EH (cell line): ENCODE data around the gene CD14.
"Not testable (repeated sequence)": the region's sequence is repeated elsewhere in the genome, so short reads cannot be mapped to it uniquely, and the experiment has no call there.

Experiments used
- DNase-seq: peaks from one replicate; pipeline ENCODE4 v3.0.0-alpha.2; 2015; ENCODE audit warnings: low read depth

CD14 gene

DNA sequence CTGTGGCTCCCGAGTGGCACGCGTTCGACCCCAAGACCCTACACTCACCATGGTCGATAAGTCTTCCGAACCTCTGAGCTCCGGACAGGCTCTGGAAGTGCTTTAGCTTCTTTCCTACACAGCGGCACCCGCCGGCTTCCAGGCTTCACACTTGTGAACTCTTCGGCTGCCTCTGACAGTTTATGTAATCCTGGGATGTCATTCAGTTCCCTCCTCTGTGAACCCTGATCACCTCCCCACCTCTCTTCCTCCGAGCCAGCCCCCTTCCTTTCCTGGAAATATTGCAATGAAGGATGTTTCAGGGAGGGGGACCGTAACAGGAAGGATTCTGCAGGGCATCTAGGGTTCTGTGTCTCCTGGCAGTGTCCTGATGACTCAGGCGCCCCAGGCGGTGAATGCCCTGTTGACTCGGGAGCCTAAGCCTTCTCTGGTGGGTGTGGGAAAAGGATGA, at the start of gene CD14:
Gene CD14 (minus strand): TSS at position 155 of the 451 bp plus-strand sequence. CDS start 104 bp downstream, at position 51.
- peak; percentile 80 for DNase-seq

GRCh38 chr5:140678993-140679392, 46.0 kb upstream of the CD14 start:
- DNase-seq: no peak

GRCh38 chr5:140677947-140678346, 45.0 kb upstream of the CD14 start:
- DNase-seq: no peak

DNA sequence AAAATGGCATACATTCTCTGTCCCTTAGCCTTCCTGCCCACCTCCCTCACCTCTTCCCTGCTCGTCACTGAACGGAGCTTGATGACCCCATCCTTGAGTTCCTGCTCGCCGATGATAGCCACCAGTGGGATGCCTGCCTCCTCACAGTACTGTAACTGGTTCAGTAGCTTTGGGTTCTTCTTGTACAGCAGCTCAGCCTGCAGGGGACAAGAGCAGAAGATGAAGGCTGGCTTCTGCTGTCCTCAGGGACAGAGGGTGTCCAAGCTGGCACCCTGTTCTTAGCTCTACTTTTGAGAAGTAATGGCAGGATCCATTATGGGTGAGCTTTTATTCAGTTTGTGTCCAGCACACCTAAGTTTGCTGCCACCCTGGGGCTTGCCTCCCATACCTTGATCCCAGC, 41.7 kb upstream of the CD14 start:
- no peak for DNase-seq

DNA sequence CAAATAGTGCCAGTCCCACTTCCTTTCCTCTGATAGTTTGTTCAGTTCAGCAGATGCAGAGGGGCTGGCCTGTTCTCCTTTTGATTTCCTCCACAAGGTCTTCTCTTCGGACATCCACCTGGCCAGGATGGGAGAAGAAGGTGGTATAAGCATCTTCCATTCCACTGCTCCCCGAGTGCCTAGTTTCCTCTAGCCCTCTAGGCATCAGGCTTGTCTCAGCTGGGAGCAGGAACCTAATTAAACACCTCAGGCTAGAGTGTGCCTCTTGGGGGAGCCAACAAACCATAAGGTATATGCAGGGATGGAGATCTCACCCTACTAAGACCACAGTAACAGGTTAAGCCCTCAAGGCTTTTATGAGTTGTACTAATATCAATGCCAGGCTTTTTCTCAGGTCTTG, 41.2 kb upstream of the CD14 start:
- DNase-seq: no peak

GRCh38 chr5:140673187-140673976, 40.4 kb upstream of the CD14 start, which contains the start of gene DND1:
DND1 (minus strand) TSS chr5:140673576; CDS start chr5:140673542, 34 bp downstream.
- no peak for DNase-seq

- DNase-seq: peak; percentile 41
Observed at GRCh38 chr5:140672455-140673186, 39.6 kb upstream of the CD14 start.

- no peak for DNase-seq
Observed at GRCh38 chr5:140671472-140672125, 38.6 kb upstream of the CD14 start.

- not testable (repeated sequence) for DNase-seq
Observed at GRCh38 chr5:140671035-140671434, 38.1 kb upstream of the CD14 start.

DNA sequence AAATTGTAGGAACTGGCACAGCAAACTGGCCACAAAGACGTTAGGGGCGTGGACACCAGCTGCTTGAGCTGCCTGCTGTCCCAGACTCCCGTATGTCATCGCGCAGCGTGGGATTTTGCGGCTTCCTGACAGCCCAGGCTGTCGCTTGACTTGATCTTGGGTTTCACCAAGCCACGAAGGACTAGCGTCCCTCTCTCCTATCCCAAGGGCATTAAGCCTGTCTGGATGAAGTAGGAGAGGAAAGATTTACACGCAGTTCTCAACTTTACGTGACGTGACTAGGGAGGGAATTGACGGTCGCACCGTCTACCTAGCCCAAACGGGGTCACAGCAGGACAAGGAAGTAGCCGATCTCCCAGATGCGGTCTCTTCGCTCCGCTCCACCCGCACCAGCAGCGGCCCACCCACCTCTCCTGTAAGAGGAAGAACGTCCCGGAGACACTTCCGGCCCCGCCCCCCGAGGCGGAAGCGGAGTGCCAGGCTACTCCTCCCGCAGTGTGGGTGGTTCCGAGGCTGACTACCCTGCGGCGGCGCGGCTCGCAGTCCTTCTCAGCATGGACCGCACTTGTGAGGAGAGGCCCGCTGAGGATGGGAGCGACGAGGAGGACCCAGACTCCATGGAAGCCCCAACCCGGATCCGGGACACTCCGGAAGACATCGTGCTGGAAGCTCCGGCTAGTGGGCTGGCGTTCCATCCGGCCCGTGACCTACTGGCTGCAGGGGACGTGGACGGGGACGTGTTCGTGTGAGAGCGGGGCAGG, 31.6 kb upstream of the CD14 start, which contains the start of gene WDR55:
Gene WDR55 (plus strand): TSS at position 546 of the 761 bp plus-strand sequence. CDS start 9 bp downstream, at position 555.
- peak; percentile 95 for DNase-seq

GRCh38 chr5:140664030-140664358, 31.0 kb upstream of the CD14 start:
- DNase-seq: no peak

GRCh38 chr5:140660371-140660770, 27.4 kb upstream of the CD14 start:
- DNase-seq: not testable (repeated sequence)

DNA sequence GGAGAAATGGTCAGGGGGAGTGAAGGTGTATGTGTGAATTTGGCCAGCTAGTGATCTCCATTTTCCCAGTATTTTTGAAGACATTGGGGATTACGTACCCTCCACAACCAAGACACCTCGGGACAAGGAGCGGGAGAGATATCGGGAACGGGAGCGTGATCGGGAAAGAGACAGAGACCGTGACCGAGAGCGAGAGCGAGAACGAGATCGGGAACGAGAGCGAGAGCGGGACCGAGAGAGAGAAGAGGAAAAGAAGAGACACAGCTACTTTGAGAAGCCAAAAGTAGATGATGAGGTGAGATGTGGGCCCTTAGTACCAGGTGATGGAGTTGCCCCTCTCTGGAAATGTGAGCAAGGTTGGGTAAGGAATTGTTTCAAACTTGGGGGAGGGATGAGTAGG, 25.9 kb upstream of the CD14 start:
- DNase-seq: no peak

DNA sequence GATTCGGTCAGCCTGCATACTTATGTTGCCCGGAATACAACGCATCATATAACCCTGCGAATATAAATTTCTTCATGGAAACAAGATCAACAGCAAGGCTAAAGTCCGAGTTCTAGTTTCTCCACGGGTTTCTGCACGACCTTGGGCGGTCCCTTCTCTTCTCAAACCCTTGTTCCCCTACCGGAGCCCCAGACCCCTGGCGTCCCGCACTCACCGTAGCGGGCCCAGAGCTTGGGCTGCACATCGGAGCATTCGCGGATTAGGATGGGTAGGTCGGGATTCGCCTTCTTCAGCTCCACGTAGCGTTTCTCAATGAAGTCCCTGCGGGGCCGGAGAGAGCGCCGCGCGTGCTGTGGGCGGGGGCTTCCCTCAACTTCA, 14.1 kb upstream of the CD14 start:
- no peak for DNase-seq

GRCh38 chr5:140642718-140643117, 9.7 kb upstream of the CD14 start:
- peak; percentile 25 for DNase-seq

DNA sequence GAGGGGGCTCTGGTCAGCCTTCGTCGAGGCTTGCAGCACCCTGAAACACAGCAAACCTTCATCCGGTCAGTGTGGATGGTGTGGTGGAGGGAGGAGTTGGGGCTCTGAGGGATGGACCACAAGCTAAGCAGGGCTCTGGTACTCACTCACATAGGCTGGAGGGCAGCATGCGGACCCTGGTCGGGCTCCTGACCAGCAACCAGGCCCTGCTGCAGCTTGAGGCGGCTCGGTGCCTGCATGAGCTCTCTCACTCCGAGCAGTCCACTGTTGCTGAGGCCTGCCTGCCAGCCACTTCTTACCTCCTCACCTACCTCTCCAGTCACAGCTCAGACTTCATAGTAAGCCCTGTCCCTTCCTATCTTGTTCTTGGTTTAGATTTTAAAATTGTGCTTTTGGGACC, 8.7 kb upstream of the CD14 start:
- DNase-seq: no peak

DNA sequence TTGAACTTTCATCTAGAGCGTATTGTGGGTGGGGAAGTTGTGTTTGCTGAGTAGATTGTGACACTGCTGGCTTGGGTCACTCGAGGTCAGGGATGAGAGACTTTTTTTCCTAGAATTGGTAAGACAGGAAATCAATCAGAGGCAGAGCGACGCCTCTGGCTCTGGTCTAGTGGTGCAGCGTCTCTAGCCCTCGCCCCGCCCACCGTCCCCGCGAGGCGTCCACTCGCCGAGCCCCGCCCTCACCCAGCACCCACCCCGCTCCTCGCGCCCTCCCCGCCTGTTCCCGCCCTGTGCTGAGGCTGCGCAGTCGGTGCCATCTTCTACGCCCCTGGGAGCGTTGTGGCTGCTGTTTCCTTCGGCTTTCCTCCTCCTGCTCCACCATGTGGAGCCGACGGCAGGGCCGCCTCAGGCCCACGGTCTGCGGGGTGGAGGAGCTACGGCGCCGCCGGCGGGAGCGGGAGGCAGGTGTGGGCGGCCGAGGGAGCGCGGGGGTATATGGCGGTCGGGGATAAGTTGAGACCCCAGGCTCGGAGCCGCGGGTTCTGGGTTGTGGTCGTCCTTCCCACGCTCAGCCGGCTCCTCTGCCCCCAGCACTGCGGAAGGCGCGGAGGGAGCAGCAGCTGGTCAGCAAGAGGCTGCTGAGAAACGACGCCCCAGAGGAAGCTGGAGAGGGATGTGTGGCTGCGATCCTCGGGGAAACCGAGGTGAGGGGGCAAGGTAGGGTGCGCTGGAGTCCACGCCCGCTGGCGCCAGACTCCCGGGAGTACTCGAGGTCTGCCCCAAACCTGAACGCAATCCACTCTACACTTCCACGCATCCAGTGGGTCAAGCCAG, 6.4 kb upstream of the CD14 start, which contains the start of gene TMCO6:
Gene TMCO6 (plus strand): TSS at position 304 of the 834 bp plus-strand sequence. CDS start 77 bp downstream, at position 381.
- peak; percentile 95 for DNase-seq

DNA sequence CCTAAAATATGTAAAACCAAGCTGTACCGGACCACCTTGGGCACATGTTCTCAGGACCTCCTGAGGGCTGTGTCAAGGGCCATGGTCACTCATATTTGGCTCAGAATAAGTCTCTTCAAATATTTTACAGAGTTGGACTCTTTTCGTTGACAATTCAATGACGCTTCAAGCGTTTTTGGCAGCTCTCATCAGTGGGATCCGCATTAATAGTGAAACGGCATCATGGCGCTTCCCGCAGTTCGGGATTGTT, 5.8 kb upstream of the CD14 start:
- not testable (repeated sequence) for DNase-seq

DNA sequence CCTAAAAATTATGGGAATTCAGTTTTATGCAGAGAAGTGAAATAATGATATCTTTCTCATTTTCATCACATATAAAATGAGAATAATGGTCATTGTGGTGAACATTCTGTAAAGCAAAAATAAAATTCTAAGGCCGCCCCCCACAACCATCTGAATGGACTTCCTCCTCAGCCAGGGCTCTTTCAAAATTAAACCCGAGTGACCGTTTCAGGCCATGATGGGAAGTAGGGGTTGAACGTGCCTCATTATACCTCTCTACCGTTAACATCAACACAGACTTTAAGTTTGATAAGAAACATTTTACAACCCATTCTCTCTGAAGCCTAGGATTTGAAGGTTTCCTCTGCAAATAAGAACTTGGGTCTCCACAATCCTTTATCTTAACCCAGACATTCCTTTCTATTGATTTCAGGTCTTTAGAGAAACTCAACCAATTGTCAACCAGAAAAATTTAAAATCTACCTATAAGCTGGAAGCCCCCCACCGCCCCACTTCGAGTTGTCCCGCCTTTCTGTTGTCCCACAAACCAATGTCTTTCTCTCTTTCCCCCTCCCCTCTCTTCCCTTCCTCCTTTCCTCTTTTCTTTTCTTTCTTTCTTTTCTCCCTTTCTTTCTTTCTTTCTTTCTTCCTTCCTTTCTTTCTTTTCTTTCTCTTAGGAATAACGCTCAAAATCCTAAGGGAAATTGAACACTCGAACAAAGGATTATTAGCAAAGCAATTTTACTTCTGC, 4.6 kb upstream of the CD14 start:
- DNase-seq: no peak
